GM20431 (cell line): ENCODE data around the gene CHML.

Source experiments
- in situ Hi-C: fragments of 300-500 bp; cut with MseI, MboI; formaldehyde crosslinking; loops from one replicate; pipeline ENCODE4 v1.15.0; 2020; ENCODE audit warnings: low sequenced_read_pairs; ENCODE audit not compliant: unreplicated experiment

CHML gene

GRCh38 chr1:241627453-241628259 lies 12.5 kb downstream of the CHML start:
- in situ Hi-C loops, result no loop called here

DNA sequence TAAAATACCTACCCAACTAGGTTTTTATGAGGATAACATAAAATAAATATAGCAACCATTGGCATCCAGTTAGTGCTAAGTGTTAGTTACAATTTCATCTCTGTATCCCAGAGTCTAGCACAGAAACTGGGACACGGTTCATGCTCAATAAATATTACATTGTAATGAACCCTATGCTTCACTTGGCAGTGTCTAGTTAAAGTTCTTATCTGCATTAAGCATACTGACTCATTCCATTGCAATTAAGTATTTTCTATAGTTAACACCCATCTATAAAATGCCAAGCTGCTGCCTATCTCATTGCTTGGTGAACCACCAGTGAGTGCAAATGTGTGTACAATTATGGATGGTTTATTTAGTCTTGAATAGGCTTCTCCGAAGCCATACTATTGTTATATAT lies 15.2 kb downstream of the CHML start:
- in situ Hi-C loops, result loop anchor here (25.0 kb wide), 2 partner anchors 212 to 362 kb away; partner anchors contain the start of genes EXO1 and MAP1LC3C

DNA sequence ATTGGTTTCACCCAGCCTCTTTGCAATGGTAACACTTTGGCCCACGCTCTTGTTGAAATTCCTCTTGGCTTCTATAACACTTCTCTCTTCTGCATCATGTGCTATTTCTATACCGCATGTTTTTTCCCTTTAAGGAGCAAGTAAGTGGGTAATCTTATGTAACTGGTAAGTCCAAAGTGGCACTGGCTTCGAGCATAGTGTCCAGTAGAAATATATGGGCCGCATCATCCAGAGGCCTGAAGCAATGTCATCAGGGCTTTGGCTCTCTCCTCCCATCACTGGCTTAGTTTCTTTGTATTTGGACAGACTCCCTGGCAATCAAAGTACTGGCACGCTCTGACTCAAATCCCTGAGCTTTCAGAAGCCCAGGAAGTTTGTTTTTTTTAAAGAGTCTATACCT lies 17.5 kb downstream of the CHML start:
- in situ Hi-C loops, result loop anchor here (25.0 kb wide), 2 partner anchors 215 to 365 kb away; partner anchors contain the start of genes EXO1 and MAP1LC3C

- in situ Hi-C loops, result loop anchor here (25.0 kb wide), 2 partner anchors 220 to 370 kb away; partner anchors contain the start of genes EXO1 and MAP1LC3C
These were observed 22.7 kb downstream of the CHML start for GRCh38 chr1:241617426-241617825.

- in situ Hi-C loops, result loop anchor here (25.0 kb wide), 2 partner anchors 222 to 372 kb away; partner anchors contain the start of genes EXO1 and MAP1LC3C
These were observed 24.9 kb downstream of the CHML start for GRCh38 chr1:241615043-241615974.

- in situ Hi-C loops, result loop anchor here (25.0 kb wide), 2 partner anchors 223 to 373 kb away; partner anchors contain the start of genes EXO1 and MAP1LC3C
These were observed 25.6 kb downstream of the CHML start for GRCh38 chr1:241614572-241614971.

DNA sequence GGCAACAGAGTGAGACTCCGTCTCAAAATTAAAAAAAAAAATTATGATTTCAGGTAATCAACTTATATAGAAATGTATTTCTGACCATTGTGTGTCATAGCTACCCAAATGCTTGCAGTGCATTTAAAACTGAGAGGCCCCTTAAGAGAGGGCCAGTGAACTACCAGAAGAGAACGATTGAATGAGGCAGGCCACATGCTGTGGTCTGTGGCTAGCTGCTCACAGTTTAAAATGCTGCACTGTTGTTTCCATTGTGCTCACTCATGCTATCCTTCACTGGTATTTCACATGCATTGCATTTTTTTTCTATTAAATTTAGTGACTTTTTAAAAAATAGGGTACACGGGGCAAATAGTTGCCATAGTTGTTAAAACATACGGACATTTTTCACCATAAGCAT lies 26.0 kb downstream of the CHML start:
- in situ Hi-C loops, result loop anchor here (25.0 kb wide), 2 partner anchors 223 to 373 kb away; partner anchors contain the start of genes EXO1 and MAP1LC3C

DNA sequence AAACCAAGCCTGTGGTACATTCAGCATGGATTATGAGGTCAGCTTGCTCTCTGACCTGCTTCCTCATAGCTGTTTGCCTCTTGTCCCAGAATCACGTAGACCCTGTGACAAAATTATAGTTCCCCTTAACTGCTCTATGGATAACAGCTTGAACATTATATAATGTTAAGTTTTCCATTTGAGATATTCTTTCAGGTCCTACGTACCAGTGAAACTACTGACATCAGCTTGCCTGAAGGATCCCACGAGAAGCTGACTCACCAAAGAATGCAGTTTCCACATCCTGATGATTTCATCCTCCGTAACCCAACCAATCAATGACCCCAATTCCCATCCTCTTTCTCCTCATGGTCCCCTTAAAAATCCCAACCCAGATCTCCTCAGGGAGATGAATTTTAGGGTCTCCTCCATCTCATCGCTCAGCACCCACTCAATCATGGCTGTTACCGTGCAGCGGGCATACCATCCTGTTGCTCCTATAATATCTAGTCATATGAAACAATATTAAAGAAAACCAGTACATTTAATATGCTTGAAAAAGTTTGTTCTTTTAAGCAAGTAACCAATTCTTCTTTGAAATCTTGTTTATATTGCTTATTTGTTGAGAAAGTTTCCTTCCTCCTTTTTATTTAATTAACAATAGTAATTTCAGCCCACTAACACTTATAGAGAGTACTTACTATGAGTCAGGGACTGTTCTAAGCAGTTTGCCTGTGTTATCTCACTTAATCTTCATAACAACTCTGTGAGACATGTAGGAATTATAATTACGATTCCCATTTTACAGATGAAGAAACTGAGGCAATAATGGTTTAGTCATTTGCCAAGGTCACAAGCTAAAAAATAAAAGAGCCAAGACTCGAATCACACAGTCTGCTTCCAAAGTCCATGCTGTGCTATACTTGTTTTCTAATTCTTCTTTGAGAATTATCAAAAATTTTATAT lies 27.4 kb downstream of the CHML start:
- in situ Hi-C loops, result loop anchor here (25.0 kb wide), 2 partner anchors 224 to 374 kb away; partner anchors contain the start of genes EXO1 and MAP1LC3C

GRCh38 chr1:241611736-241612135 lies 28.4 kb downstream of the CHML start:
- in situ Hi-C loops, result loop anchor here (25.0 kb wide), 2 partner anchors 226 to 376 kb away; partner anchors contain the start of genes EXO1 and MAP1LC3C

DNA sequence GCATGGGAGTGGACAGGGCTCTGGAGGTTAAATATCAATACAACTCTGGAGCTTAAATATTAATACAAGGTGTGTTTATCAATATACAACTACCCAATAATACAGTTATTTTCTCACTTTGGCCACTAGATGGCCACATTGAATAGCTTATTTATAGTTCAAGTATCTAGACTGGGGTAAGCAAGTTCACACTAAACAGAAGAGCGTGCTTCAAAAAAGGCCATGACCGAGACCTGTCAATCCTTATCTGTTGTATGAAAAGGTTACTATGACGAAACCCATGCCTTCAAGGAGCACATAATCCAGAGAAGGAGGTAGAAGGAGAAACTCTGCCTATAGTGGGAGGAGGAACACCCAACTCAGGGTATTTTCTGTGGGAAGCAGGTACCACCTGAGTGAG lies 29.1 kb downstream of the CHML start:
- in situ Hi-C loops, result loop anchor here (25.0 kb wide), 2 partner anchors 226 to 376 kb away; partner anchors contain the start of genes EXO1 and MAP1LC3C

DNA sequence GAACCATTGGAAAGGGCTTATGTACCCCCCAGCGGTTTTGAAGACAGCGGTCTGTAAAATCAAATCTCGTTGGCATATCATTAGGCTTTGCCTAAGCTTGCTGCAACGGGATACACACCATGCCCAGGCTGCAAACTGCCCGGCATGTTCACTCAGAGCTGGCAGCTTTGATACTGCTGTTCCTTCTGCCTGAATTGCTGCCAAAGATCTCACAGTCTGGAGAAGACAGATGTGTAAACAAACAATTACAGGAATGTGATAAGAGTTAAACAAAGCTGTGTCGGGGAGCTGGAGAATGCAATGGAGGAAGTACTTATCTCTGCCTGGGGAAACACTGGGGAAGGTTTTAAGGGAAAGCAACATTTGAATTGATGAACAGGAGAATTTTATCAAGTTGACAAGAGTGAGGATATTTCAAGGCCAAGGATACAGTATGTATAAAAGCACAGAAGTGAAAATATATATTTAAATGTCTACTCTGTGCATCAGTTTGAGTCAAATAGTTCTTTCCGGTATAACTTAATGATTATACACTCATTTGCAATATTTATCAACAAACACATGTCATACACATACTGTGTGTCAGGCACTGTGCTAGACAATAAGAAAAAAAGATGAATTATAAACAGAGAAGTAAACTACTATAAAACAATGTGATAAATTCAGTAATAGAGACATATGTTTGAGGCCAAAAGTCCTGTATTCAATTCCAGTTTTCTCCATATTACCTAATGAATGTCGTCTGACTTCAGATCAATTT lies 29.9 kb downstream of the CHML start:
- in situ Hi-C loops, result loop anchor here (25.0 kb wide), 2 partner anchors 227 to 377 kb away; partner anchors contain the start of genes EXO1 and MAP1LC3C

GRCh38 chr1:241608379-241609033 lies 31.7 kb downstream of the CHML start:
- in situ Hi-C loops, result loop anchor here (25.0 kb wide), 2 partner anchors 229 to 379 kb away; partner anchors contain the start of genes EXO1 and MAP1LC3C

DNA sequence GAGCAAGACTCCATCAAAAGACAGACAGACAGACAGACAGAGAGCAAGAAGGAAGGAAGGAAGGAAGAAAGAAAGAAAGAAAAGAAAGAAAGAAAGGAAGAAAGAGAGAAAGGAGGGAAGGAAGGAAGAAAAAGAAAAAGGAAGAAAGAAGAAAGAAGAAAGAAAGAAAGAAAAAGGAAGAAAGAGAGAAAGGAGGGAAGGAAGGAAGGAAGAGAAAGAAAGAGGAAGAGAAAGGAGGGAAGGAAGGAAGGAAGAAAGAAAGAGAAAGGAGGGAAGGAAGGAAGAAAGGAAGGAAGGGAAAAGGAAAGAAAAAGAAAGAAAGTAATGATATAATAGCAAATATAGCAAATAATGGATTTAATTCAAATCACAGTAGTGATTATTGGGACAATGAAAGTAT lies 32.7 kb downstream of the CHML start:
- in situ Hi-C loops, result loop anchor here (25.0 kb wide), 2 partner anchors 230 to 380 kb away; partner anchors contain the start of genes EXO1 and MAP1LC3C

DNA sequence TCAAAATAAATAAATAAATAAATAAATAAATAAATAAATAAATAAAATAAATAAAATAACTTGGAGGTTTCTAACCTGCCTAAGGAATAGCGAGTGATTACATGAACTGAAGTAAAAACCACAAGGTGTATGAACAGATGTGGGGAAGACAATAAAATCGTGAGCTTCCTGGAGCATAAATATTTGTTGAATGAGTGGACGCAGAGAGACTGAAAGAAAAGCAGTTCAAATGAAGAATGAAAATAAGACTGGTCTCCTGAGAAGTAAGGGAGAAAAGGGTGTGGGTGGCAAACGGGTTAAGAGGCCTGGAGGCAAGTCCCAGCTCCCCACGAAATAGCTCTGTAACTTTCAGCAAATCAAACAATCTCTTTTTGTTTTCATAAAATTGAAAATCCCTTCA lies 33.6 kb downstream of the CHML start:
- in situ Hi-C loops, result loop anchor here (25.0 kb wide), 2 partner anchors 231 to 381 kb away; partner anchors contain the start of genes EXO1 and MAP1LC3C

- in situ Hi-C loops, result loop anchor here (25.0 kb wide), 2 partner anchors 232 to 382 kb away; partner anchors contain the start of genes EXO1 and MAP1LC3C
These were observed 34.9 kb downstream of the CHML start for GRCh38 chr1:241605146-241605805.

DNA sequence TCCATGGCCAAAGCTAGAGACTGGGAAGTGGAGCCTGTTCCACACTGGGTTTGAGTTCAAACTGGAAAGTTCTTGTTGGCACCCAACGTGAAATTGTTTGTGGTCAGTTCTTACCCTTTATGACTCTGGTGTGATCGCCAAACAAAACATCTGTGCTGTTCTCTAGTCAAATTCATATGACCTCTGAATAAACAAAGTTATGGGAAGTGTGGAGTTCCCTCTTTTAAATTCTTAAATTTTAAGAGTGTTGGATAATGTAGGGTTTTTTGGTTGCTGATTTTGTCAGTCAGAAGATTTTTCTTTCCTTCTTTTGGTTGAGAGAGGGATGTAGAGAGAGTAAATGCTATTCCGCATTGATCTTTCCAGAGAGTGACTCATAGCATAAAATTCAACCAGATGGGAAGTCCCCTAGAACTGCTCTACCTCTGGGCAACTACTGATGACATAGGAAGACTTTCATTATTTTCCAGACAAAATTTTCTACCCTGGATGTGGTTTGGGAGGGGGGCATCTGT lies 36.4 kb downstream of the CHML start:
- in situ Hi-C loops, result loop anchor here (25.0 kb wide), 2 partner anchors 234 to 384 kb away; partner anchors contain the start of genes EXO1 and MAP1LC3C
